ENCODE measurements around the gene CAMKK1.
"Not testable (repeated sequence)": the region's sequence is repeated elsewhere in the genome, so short reads cannot be mapped to it uniquely, and the experiment has no call there.

The CAMKK1 gene

GRCh38 chr17:3846437-3847164 lies 46.3 kb downstream of the CAMKK1 start:
- TF ChIP-seq, protein P1, sequence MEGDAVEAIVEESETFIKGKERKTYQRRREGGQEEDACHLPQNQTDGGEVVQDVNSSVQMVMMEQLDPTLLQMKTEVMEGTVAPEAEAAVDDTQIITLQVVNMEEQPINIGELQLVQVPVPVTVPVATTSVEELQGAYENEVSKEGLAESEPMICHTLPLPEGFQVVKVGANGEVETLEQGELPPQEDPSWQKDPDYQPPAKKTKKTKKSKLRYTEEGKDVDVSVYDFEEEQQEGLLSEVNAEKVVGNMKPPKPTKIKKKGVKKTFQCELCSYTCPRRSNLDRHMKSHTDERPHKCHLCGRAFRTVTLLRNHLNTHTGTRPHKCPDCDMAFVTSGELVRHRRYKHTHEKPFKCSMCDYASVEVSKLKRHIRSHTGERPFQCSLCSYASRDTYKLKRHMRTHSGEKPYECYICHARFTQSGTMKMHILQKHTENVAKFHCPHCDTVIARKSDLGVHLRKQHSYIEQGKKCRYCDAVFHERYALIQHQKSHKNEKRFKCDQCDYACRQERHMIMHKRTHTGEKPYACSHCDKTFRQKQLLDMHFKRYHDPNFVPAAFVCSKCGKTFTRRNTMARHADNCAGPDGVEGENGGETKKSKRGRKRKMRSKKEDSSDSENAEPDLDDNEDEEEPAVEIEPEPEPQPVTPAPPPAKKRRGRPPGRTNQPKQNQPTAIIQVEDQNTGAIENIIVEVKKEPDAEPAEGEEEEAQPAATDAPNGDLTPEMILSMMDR (IDR thresholded peaks at IDR 0.05; ENCODE audit: insufficient read depth, missing control alignments): no peak
- FAIRE-seq (no peak), DNase-seq (ENCODE audit: insufficient read length, low spot score) (no peak)

DNA sequence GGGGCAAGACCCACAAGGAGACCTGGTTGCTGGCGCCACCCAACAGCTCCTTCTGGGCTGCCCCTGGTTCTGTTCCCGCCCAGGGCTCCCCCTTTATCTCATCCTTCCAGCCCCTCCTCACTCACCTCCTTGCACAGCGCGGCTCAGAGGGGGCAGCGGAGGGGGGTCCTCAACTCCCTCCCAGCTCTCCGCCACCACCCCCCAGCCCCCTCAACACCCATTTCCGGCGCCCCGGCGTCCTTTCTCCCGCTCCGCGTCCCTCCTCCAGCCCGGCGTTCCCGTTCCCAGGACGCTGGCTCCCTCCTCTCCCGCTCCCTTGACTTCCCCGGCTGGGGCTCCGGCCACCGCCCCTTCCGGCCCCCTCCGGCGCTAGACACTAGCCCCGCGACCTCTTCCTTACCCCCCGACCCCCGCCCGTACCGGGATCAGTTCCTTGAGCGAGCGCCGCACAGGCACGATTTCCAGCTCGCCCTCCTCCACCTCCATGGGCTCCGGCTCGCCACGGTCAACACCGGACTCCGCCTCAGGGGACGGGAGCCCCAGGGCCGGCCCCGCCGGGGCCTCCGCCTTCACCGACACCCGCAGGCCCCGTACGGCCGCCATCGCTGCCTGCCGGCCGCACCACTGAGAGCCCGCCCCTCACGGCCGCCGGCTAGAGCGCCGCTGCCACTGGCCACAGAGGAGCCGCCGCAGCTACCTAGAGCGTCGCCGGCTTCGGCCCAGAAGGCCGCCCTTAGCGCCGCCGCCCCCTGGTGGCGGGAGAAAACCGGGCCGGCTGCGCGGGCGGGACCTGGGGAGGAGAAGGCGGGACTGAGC lies 47.0 kb downstream of the CAMKK1 start, which contains the start of gene NCBP3:
Gene NCBP3, minus strand, starts transcription at position 626 of the 816 bp plus-strand sequence. Its CDS starts 23 bp downstream, at position 603.
- peak; percentile 94 for DNase-seq (ENCODE audit: insufficient read length, low spot score)
- TF ChIP-seq, protein P1 (IDR thresholded peaks at IDR 0.05; ENCODE audit: insufficient read depth, missing control alignments): peak; percentile 47
- no peak for FAIRE-seq

- TF ChIP-seq, protein P1 (IDR thresholded peaks at IDR 0.05; ENCODE audit: insufficient read depth, missing control alignments): no peak
- FAIRE-seq: no peak
- no peak for DNase-seq (ENCODE audit: insufficient read length, low spot score)
Observed at GRCh38 chr17:3845291-3845620, 47.6 kb downstream of the CAMKK1 start.

DNA sequence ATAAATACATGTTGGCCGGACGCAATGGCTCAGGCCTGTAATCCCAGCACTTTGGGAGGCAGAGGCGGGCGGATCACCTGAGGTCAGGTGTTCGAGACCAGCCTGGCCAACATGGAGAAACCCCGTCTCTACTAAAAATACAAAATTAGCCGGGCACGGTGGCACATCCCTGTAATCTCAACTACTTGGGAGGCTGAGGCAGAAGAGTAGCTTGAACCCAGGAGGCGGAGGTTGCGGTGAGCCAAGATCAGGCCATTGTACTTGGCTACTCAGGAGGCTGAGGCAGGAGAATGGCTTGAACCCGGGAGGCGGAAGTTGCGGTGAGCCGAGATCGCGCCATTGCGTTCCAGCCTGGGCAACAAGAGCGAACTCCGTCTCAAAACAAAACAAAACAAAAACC lies 48.3 kb downstream of the CAMKK1 start:
- not testable (repeated sequence) for FAIRE-seq; DNase-seq (ENCODE audit: insufficient read length, low spot score)

GRCh38 chr17:3843935-3844516 lies 48.8 kb downstream of the CAMKK1 start:
- no peak for FAIRE-seq
- no peak for DNase-seq (ENCODE audit: insufficient read length, low spot score)
- TF ChIP-seq, protein P1 (IDR thresholded peaks at IDR 0.05; ENCODE audit: insufficient read depth, missing control alignments): peak; percentile 42

- TF ChIP-seq, protein P1 (IDR thresholded peaks at IDR 0.05; ENCODE audit: insufficient read depth, missing control alignments): no peak
- FAIRE-seq (no peak), DNase-seq (ENCODE audit: insufficient read length, low spot score) (no peak)
Observed at GRCh38 chr17:3838206-3838605, 54.6 kb downstream of the CAMKK1 start.

DNA sequence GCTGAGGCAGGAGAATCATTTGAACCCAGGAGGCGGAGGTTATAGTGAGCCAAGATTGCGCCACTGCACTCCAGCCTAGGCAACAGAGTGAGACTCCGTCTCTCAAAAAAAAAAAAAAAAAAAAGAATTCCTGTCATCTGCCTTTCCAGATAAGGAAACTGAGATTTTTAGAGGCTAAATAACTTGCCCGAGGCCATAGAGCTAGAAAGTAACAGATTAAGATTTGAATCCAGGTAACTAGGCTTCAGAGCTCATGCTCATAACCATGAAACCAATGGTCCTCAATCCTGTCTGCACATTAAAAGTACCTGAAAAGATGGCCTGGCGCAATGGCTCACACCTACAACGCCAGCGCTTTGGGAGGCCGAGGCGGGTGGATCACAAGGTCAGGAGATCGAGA lies 56.3 kb downstream of the CAMKK1 start:
- DNase-seq (ENCODE audit: insufficient read length, low spot score): no peak
- no peak for FAIRE-seq
- TF ChIP-seq, protein P1 (IDR thresholded peaks at IDR 0.05; ENCODE audit: insufficient read depth, missing control alignments): no peak
